ENCODE results near the gene PLPPR4.

The PLPPR4 gene, protein sequence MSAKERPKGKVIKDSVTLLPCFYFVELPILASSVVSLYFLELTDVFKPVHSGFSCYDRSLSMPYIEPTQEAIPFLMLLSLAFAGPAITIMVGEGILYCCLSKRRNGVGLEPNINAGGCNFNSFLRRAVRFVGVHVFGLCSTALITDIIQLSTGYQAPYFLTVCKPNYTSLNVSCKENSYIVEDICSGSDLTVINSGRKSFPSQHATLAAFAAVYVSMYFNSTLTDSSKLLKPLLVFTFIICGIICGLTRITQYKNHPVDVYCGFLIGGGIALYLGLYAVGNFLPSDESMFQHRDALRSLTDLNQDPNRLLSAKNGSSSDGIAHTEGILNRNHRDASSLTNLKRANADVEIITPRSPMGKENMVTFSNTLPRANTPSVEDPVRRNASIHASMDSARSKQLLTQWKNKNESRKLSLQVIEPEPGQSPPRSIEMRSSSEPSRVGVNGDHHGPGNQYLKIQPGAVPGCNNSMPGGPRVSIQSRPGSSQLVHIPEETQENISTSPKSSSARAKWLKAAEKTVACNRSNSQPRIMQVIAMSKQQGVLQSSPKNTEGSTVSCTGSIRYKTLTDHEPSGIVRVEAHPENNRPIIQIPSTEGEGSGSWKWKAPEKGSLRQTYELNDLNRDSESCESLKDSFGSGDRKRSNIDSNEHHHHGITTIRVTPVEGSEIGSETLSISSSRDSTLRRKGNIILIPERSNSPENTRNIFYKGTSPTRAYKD

DNA sequence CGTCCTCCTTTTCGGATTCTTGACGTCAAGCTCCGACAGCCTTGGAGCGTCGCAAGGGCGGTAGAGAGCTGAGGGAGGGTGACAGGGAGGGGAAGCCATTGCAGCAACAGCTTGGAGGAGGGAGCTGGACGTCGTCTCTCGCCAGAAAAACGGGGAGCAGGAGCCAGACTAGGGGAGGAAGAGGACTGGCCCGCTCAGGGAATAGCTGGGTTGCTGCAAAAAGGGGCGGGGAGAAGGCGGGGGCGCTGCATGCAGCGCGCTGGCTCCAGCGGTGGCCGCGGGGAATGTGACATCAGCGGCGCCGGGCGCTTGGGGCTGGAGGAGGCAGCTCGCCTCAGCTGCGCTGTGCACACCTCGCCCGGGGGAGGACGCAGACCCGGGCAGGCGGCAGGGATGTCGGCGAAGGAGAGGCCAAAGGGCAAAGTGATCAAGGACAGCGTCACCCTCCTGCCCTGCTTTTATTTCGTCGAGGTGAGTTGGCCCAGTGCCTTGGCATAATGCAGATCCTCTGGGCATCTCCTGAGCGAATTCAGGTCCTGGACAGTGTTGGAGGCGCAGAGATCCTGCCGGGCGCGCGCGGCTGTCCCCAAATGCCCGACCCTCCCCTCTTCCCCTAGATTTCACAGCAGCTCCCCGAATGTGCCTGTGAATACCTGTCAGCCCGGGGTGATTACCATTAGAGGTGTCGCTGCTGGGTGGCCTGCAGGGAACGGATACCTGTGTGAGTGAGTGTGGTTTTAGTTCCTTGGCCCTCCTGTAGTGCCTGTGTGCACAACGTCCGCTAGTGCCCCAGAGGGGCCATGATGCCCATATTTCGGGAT is at the start of gene PLPPR4:
TSS of gene PLPPR4 (plus strand) at position 292 of the 821 bp plus-strand sequence. CDS start at position 394, 102 bp downstream.
- no peak within 1 kb of the TSS for H3K4me3 ChIP-seq (ENCODE audit: low read length)
- TF ChIP-seq ZNF274 (IDR thresholded peaks at IDR 0.05; ENCODE audit: low read depth, low read length), result no peak

DNA sequence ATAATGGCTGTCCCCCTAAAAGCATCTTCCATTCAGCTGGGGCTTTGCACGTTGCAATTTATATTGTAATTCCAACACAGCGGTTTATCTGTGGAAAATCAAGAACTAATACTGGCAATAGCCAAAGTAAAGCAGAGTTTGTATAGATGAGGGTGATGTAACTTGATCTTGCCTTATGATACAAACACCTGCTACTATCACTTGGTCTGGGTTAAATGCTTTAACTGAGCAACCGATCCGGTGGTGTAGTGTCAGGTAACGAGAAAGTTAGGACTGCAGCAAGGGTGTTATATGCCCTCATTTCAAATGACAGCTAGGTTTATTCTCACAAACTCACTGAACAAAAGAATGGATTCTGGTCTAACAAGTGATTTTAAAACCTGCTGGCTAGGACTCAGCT is 47.3 kb upstream of the PLPPR4 start:
- TF ChIP-seq ZNF274 (IDR thresholded peaks at IDR 0.05; ENCODE audit: low read depth, low read length), result no peak

DNA sequence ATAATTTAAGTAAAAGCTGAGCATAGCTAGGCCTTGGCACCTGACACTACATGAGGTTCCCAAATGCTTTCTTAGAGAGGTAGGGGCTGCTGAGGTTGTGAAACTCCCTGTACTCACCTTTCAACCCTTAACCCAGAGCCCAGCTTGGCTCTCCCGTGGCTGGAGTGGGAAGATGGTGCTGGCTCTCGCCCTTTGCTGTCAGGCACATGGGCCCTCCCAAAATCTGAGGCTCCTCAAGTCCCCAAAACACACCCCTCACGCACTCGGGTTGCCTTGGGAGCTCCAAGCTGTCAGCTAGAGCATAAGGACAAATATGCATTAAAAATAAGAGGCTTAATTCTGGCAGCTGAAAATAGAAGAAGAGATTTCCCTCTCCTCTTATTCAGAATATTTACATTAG is 46.7 kb upstream of the PLPPR4 start:
- TF ChIP-seq ZNF274 (IDR thresholded peaks at IDR 0.05; ENCODE audit: low read depth, low read length), result no peak
- H3K4me3 ChIP-seq (ENCODE audit: low read length), result no peak overlapping the region

More for the DNA sequence above, 47.3 kb upstream of the PLPPR4 start:
- H3K4me3 ChIP-seq (ENCODE audit: low read length), result no peak overlapping the region

DNA sequence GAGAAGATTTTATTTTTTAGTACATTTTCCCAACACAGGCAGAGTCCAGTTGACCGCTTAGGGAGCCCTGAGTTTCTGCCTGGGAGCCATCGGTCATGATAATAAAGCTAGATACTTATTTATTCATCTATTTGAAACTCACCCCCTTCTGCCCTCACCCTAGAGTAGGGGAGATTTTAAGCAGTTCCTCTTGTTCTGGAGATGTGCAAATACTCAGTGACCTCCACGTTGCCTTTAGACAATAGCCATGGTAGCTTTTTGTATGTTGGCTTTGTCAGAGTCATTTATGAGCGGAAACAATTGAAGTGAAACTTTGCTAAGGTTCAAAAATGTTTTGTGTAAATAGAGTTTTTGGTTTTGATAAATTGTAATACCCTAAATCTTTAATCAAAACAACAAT is 45.7 kb upstream of the PLPPR4 start:
- no peak for TF ChIP-seq ZNF274 (IDR thresholded peaks at IDR 0.05; ENCODE audit: low read depth, low read length)
- H3K4me3 ChIP-seq (ENCODE audit: low read length), result no peak overlapping the region

DNA sequence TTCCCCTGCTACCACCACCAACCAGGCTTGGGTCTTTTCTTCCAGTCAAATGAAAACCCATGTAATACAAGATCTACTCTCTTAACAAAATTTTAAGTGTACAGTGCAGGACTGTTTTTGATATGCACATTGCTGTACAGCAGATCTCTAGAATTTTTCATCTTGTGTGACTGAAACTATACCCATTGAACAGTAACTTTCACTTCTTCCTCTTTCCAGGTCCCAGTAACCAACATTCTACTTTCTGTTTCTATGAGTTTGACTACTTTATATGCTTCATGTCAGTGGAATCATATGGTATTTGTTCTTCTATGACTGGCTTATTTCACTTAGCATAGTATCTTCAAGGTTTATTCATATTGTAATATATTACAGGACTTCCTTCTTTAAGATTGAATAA is 45.3 kb upstream of the PLPPR4 start:
- no peak for TF ChIP-seq ZNF274 (IDR thresholded peaks at IDR 0.05; ENCODE audit: low read depth, low read length)

DNA sequence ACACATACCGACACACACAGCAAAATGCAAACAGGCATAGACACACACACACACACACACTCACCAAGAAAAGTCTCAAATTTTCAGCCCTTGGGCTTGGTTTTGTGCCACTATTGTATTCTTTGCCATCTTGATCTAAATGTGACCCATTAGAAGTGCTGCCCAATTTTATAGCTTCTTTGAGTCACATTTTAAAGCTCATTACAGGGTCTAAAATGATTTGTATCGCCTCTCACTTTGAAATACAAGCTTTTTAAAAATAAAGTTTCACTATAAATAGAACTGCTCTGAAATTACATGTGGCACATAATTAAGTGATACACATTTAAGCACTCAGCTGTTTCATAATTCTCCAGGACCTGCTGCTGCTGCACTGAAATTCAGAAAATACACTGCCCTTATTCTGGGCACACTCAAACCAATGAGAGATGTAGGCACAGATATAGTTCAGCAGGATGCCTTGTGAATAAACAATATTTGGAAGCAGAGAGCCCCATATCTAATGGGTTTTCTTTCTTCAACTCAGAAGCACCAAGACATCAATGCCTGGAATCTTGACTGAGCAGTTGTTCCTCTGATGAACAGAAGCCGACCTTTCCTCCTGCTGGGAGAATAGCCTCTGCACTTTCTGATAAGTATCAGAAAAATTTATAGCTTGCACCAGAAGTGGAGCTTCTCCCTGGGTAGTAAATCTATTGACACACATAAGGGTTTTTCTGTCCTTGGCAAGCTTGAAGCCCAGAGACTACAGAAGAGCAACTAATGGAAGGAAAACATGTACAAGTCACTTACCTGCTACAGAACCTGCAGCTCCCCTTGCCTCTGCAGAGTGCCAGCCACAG is 37.0 kb upstream of the PLPPR4 start:
- no peak overlapping the region for H3K4me3 ChIP-seq (ENCODE audit: low read length)
- no peak for TF ChIP-seq ZNF274 (IDR thresholded peaks at IDR 0.05; ENCODE audit: low read depth, low read length)

More for the DNA sequence above, 45.3 kb upstream of the PLPPR4 start:
- H3K4me3 ChIP-seq (ENCODE audit: low read length), result no peak overlapping the region

DNA sequence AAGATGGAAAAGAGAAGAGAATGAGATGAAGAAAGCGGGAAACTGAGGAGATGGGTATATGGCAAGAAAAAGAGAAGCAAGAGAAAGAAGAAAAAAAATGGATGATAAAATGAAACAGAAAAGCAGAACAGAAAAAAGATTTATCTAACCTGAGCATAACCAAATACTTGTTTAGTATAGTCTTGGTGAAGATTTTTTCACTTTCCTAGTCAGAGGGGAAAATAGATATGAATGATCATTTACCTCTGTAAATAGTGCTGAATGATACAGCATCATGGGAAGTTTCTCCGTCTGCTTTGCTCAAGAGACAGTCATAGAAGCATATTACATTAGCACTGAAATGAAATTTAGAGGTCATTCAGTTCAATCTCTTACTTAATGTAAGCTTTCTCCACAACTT is 36.1 kb upstream of the PLPPR4 start:
- TF ChIP-seq ZNF274 (IDR thresholded peaks at IDR 0.05; ENCODE audit: low read depth, low read length), result no peak
- H3K4me3 ChIP-seq (ENCODE audit: low read length), result no peak overlapping the region

DNA sequence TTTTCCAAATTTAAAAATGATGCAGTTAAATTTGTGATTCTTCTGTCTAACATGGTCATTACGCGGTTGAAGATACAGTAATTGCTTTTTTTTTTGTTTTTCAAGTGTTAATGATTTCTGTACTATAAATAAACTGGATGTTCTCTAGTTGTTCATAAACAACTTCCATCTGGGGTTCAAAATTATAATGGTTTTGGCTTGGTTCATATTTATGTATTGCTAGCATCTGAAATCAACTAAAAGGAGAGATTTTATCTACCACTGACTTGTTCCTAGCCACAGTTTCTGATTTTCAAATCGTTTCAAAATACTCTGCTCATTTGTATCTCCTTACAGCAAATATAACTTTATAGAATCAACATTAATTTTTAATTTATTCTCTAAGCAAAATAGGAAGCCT is 35.2 kb upstream of the PLPPR4 start:
- TF ChIP-seq ZNF274 (IDR thresholded peaks at IDR 0.05; ENCODE audit: low read depth, low read length), result no peak

DNA sequence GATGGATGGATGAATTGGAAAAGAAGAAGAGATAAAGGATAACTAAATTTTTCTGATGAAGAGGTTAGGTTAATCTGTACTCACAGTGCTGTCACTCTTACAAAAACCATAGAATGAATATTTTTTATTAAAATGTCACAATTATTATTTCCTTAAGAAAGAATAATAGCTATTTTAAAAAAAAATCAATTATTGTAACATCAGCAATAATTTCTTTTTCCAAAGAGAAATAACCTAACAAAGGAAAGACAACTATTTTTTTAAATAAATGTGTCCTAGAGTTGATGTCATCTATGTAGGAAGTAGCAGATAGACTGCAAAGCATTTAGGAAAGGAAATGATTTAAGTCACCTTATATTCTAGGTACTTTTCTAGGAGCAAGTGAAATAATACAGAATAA is 33.6 kb upstream of the PLPPR4 start:
- no peak overlapping the region for H3K4me3 ChIP-seq (ENCODE audit: low read length)
- TF ChIP-seq ZNF274 (IDR thresholded peaks at IDR 0.05; ENCODE audit: low read depth, low read length), result no peak

More for the DNA sequence above, 35.2 kb upstream of the PLPPR4 start:
- no peak overlapping the region for H3K4me3 ChIP-seq (ENCODE audit: low read length)

DNA sequence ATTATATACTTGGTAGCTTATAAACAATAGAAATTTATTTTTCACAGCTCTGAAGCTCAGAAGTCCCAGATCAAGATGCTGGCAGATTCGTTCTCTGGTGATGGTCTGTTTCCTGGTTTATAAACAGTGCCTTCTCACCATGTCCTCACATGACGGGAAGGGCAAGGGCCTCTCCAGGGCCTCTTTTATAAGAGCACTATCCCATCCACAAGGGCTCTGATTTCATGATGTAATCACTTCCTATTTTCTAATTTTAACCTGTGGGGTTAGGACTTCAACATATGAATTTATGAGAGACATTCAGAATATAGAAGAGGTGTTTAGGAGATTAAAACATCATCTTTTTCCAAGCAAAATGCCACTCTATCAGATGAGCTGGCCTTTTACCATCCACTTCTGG is 32.1 kb upstream of the PLPPR4 start:
- TF ChIP-seq ZNF274 (IDR thresholded peaks at IDR 0.05; ENCODE audit: low read depth, low read length), result no peak
- no peak overlapping the region for H3K4me3 ChIP-seq (ENCODE audit: low read length)

DNA sequence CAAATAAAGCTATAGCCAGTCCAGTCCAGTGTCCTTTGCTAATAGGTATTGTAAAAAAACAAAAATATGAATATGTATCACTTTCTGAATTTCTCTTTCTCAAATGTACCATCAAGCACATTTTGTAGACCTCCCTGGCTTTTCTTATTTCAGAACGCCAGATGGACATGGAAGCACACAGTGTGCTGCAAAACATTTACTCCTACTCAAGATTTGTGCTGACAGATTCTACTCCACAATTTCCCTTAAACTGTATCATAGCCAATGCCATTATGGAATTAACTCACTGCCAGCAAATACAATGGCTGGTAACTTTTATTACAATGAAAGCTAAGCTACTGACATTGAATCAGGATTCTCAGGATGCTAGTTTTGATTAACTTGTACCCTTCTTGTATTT is 30.8 kb upstream of the PLPPR4 start:
- H3K4me3 ChIP-seq (ENCODE audit: low read length), result no peak overlapping the region
- TF ChIP-seq ZNF274 (IDR thresholded peaks at IDR 0.05; ENCODE audit: low read depth, low read length), result no peak

DNA sequence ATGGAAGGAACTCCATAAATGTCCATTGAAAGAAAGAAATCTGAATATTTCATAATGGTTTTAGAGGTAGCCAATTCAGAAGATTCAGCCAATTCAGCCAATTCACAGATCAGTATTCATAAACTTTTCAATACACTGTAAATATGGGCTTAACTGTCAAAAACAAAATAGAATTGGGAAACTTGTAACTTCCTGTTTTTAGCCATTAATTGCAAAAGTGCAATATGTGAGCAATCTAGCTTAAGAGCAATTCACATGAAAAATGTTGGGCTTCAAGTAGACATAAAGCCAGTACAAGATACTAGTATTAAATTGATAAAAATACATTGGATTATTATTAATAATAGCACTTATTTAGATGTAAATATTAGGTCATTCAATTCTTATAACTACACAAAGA is 27.5 kb upstream of the PLPPR4 start:
- H3K4me3 ChIP-seq (ENCODE audit: low read length), result no peak overlapping the region
- no peak for TF ChIP-seq ZNF274 (IDR thresholded peaks at IDR 0.05; ENCODE audit: low read depth, low read length)

DNA sequence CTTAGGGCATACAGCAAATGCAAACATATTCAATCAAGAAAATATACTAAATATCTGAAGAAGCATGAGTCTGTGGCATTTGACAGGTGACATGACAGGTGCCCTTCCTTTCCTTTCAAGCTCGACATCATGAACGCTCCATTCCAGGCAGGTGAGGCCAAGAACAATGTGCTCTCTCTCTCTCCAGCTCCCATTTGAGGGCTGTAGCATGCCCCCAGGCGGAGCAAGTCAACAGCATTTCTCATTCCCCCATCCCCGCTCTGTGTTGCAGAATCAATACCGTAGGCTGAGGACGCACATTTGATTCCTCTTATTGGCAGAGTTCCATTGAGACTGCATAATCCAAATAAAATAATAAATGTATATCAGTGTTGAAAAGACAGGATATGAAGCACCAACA is 24.6 kb upstream of the PLPPR4 start:
- no peak overlapping the region for H3K4me3 ChIP-seq (ENCODE audit: low read length)
- TF ChIP-seq ZNF274 (IDR thresholded peaks at IDR 0.05; ENCODE audit: low read depth, low read length), result no peak

All from GM08714 (cell line).